Trophoblast cell (in vitro differentiated cells and primary cell): Measurements from ENCODE around the gene TCAF1.

Source experiments
- DNase-seq, 2 donors: peaks; one replicate each; pipeline ENCODE4 v3.0.0-alpha.2; 2016
- H2AFZ ChIP-seq: 2 replicates; pipeline ENCODE4 v1.6.1; 2013; ENCODE audit warnings: low read length, moderate library complexity, mild to moderate bottlenecking; ENCODE audit not compliant: insufficient read depth, poor library complexity
- H2AK5ac ChIP-seq: 2 replicates; pipeline ENCODE4 v1.6.1; 2013; ENCODE audit warnings: mild to moderate bottlenecking, low read length
- H2BK120ac ChIP-seq: 2 replicates; pipeline ENCODE4 v1.6.1; 2013; ENCODE audit warnings: low read length, mild to moderate bottlenecking, moderate library complexity; ENCODE audit not compliant: insufficient read depth, poor library complexity
- H2BK12ac ChIP-seq: 2 replicates; pipeline ENCODE4 v1.6.1; 2013; ENCODE audit warnings: mild to moderate bottlenecking, low read length, moderate library complexity
- H2BK5ac ChIP-seq: 2 replicates; pipeline ENCODE4 v1.6.1; 2013; ENCODE audit warnings: low read length, low read depth, moderate library complexity, mild to moderate bottlenecking; ENCODE audit not compliant: poor library complexity
- H3K14ac ChIP-seq: 2 replicates; pipeline ENCODE4 v1.6.1; 2013; ENCODE audit warnings: mild to moderate bottlenecking, low read length
- H3K18ac ChIP-seq: 2 replicates; pipeline ENCODE4 v1.6.1; 2013; ENCODE audit warnings: mild to moderate bottlenecking, low read length
- H3K23ac ChIP-seq: 2 replicates; pipeline ENCODE4 v1.6.1; 2013; ENCODE audit warnings: low read length
- H3K27ac ChIP-seq: 2 replicates; pipeline ENCODE4 v1.5.1; 2013; ENCODE audit warnings: low read depth, mild to moderate bottlenecking, inconsistent platforms, low read length, moderate library complexity
- H3K27me3 ChIP-seq: 2 replicates; pipeline ENCODE4 v1.6.1; 2013; ENCODE audit warnings: inconsistent platforms, mild to moderate bottlenecking, low read length, moderate library complexity; ENCODE audit not compliant: insufficient read depth
- H3K36me3 ChIP-seq, 2 experiments: 1 replicate in 1 of 2; 2 replicates in 1 of 2; pipeline ENCODE4 v1.6.1; 2013; ENCODE audit warnings: low read length in 2 of 2, mild to moderate bottlenecking in 2 of 2, moderate library complexity in 1 of 2; ENCODE audit not compliant: insufficient read depth in 2 of 2, control insufficient read depth in 1 of 2
- H3K4ac ChIP-seq: 2 replicates; pipeline ENCODE4 v1.6.1; 2013; ENCODE audit warnings: low read depth, mild to moderate bottlenecking, low read length, moderate library complexity
- H3K4me1 ChIP-seq, 2 experiments: 1 replicate in 1 of 2; 2 replicates in 1 of 2; pipeline ENCODE4 v1.6.1; 2013; ENCODE audit warnings: low read length in 2 of 2, mild to moderate bottlenecking in 2 of 2, moderate library complexity in 1 of 2; ENCODE audit not compliant: insufficient read depth in 2 of 2, control insufficient read depth in 1 of 2
- H3K4me2 ChIP-seq: 2 replicates; pipeline ENCODE4 v1.6.1; 2013; ENCODE audit warnings: inconsistent platforms, mild to moderate bottlenecking, low read length, moderate library complexity
- H3K4me3 ChIP-seq: 2 replicates; pipeline ENCODE4 v1.5.1; 2013; ENCODE audit warnings: mild to moderate bottlenecking, low read depth, low read length, inconsistent platforms
- H3K79me1 ChIP-seq: one replicate; pipeline ENCODE4 v1.6.1; 2013; ENCODE audit warnings: low read length
- H3K79me2 ChIP-seq: 2 replicates; pipeline ENCODE4 v1.6.1; 2013; ENCODE audit warnings: low read length, mild to moderate bottlenecking; ENCODE audit not compliant: control insufficient read depth, insufficient read depth, poor library complexity
- H3K9ac ChIP-seq: 2 replicates; pipeline ENCODE4 v1.6.1; 2013; ENCODE audit warnings: mild to moderate bottlenecking, low read length
- H3K9me3 ChIP-seq: 2 replicates; pipeline ENCODE4 v1.6.1; 2013; ENCODE audit warnings: low read depth, mild to moderate bottlenecking, control low read depth, inconsistent platforms, low read length; ENCODE audit not compliant: insufficient read depth
- H4K12ac ChIP-seq: 2 replicates; pipeline ENCODE4 v1.6.1; 2013; ENCODE audit warnings: low read depth, mild to moderate bottlenecking, low read length, moderate library complexity
- H4K8ac ChIP-seq: 2 replicates; pipeline ENCODE4 v1.6.1; 2013; ENCODE audit warnings: low read depth, mild to moderate bottlenecking, low read length, moderate library complexity
- H4K91ac ChIP-seq: one replicate; pipeline ENCODE4 v1.6.1; 2013; ENCODE audit warnings: low read depth, mild to moderate bottlenecking, low read length, moderate library complexity
- WGBS: extraction: QIAGEN DNeasy Blood & Tissue Kit; methylation state at CpG from one replicate; pipeline ENCODE4 v1.1.7; 2013; ENCODE audit warnings: missing lambda C conversion rate; ENCODE audit not compliant: insufficient read length, insufficient coverage; ENCODE audit errors: extremely low coverage; 5-methylcytosine and 5-hydroxymethylcytosine counted together

TCAF1 gene

GRCh38 chr7:143929224-143929920 lies 27.4 kb upstream of the TCAF1 start:
- Histone ChIP-seq H2BK120ac (no peak overlapping the region), H2BK5ac (no peak overlapping the region), H3K9me3 (no peaks in the 10 kb centered on the region)

GRCh38 chr7:143924851-143925250 lies 22.9 kb upstream of the TCAF1 start:
- Histone ChIP-seq H3K27ac (no peak overlapping the region), H2BK120ac (no peak overlapping the region), H3K14ac (no peak overlapping the region), H3K9ac (no peak overlapping the region), H2BK12ac (no peak overlapping the region), H3K23ac (no peak overlapping the region), H2AFZ (no peak overlapping the region), H3K36me3 (no peaks in the 10 kb centered on the region), H3K4me1 (no peaks in the 10 kb centered on the region), H4K12ac (no peak overlapping the region), H2BK5ac (no peak overlapping the region), H3K79me1 (no peaks in the 10 kb centered on the region), H3K79me2 (no peaks in the 10 kb centered on the region), H3K4me2 (no peak overlapping the region), H3K9me3 (no peaks in the 10 kb centered on the region), H3K27me3 (no peaks in the 10 kb centered on the region), H3K4me3 (no peak overlapping the region), H2AK5ac (no peak overlapping the region), H3K18ac (no peak overlapping the region), H4K8ac (no peak overlapping the region), H4K91ac (no peak overlapping the region), H3K4ac (no peak overlapping the region)
- no CpG with 5 or more reads among the region's 1 CpG for WGBS
- DNase-seq, result no peak

More at GRCh38 chr7:143929224-143929920, 27.4 kb upstream of the TCAF1 start:
- H4K91ac ChIP-seq, result no peak overlapping the region
- WGBS, result no CpG with 5 or more reads among the region's 1 CpG
- no peak overlapping the region for H2AK5ac ChIP-seq
- H3K4me3 ChIP-seq, result no peak overlapping the region
- H3K14ac ChIP-seq, result no peak overlapping the region
- no peak overlapping the region for H3K4ac ChIP-seq
- no peaks in the 10 kb centered on the region for H3K36me3 ChIP-seq
- H3K23ac ChIP-seq, result no peak overlapping the region
- H4K8ac ChIP-seq, result no peak overlapping the region
- no peak overlapping the region for H3K9ac ChIP-seq
- H3K27me3 ChIP-seq, result no peaks in the 10 kb centered on the region
- H3K79me1 ChIP-seq, result no peaks in the 10 kb centered on the region
- no peak overlapping the region for H2BK12ac ChIP-seq
- no peak overlapping the region for H3K18ac ChIP-seq
- no peak overlapping the region for H3K4me2 ChIP-seq
- no peak overlapping the region for H3K27ac ChIP-seq
- H4K12ac ChIP-seq, result no peak overlapping the region
- no peak overlapping the region for H2AFZ ChIP-seq
- no peaks in the 10 kb centered on the region for H3K4me1 ChIP-seq
- H3K79me2 ChIP-seq, result no peaks in the 10 kb centered on the region
- no peak for DNase-seq

- no peaks in the 10 kb centered on the region for H3K79me2 ChIP-seq
- H3K4me1 ChIP-seq, result no peaks in the 10 kb centered on the region
- no peak overlapping the region for H2BK12ac ChIP-seq
- H2AK5ac ChIP-seq, result no peak overlapping the region
- H2AFZ ChIP-seq, result no peak overlapping the region
- H2BK5ac ChIP-seq, result no peak overlapping the region
- no peaks in the 10 kb centered on the region for H3K27me3 ChIP-seq
- H3K14ac ChIP-seq, result no peak overlapping the region
- no peak for DNase-seq
- no peaks in the 10 kb centered on the region for H3K79me1 ChIP-seq
- no peak overlapping the region for H3K9ac ChIP-seq
- H3K23ac ChIP-seq, result no peak overlapping the region
- no peak overlapping the region for H4K91ac ChIP-seq
- H3K18ac ChIP-seq, result no peak overlapping the region
- no peaks in the 10 kb centered on the region for H3K36me3 ChIP-seq
- H3K4ac ChIP-seq, result no peak overlapping the region
- no peak overlapping the region for H2BK120ac ChIP-seq
- H4K8ac ChIP-seq, result no peak overlapping the region
- no peaks in the 10 kb centered on the region for H3K9me3 ChIP-seq
- H3K27ac ChIP-seq, result no peak overlapping the region
- no peak overlapping the region for H3K4me2 ChIP-seq
- H3K4me3 ChIP-seq, result no peak overlapping the region
- WGBS, result no CpG with 5 or more reads among the region's 7 CpGs
- no peak overlapping the region for H4K12ac ChIP-seq
These were observed 13.1 kb upstream of the TCAF1 start for GRCh38 chr7:143914938-143915652.

GRCh38 chr7:143913945-143914615 lies 12.1 kb upstream of the TCAF1 start:
- Histone ChIP-seq H3K9me3 (no peaks in the 10 kb centered on the region), H3K79me2 (no peaks in the 10 kb centered on the region), H2AFZ (no peak overlapping the region), H3K79me1 (no peaks in the 10 kb centered on the region), H3K27ac (no peak overlapping the region), H3K36me3 (no peaks in the 10 kb centered on the region), H3K14ac (no peak overlapping the region), H2AK5ac (no peak overlapping the region), H4K12ac (no peak overlapping the region), H3K9ac (no peak overlapping the region), H4K91ac (no peak overlapping the region), H3K27me3 (no peaks in the 10 kb centered on the region), H2BK5ac (no peak overlapping the region), H2BK120ac (no peak overlapping the region), H3K4me3 (no peak overlapping the region), H3K23ac (no peak overlapping the region), H3K4me1 (no peaks in the 10 kb centered on the region), H2BK12ac (no peak overlapping the region), H3K18ac (no peak overlapping the region), H3K4ac (no peak overlapping the region), H3K4me2 (no peak overlapping the region), H4K8ac (no peak overlapping the region)
- WGBS, result no CpG with 5 or more reads among the region's 3 CpGs
- DNase-seq, result no peak
